HFF-Myc (cell line): ENCODE data around the gene SMCHD1.

ENCODE experiments used
- DNase-seq: peaks from one replicate; pipeline ENCODE4 v3.0.0-alpha.2; 2011; ENCODE audit warnings: low read depth; ENCODE audit errors: extremely low read depth
- H3K4me3 ChIP-seq: replicated peaks from 2 replicates; pipeline ENCODE4 v1.5.1; 2011; ENCODE audit warnings: low read depth, mild to moderate bottlenecking, control low read depth, low read length
- TF ChIP-seq, protein P1 (sequence below): IDR thresholded peaks from 2 replicates; pipeline ENCODE4 v1.5.1; 2012; ENCODE audit warnings: mild to moderate bottlenecking, low read depth, low read length, control low read depth; ENCODE audit errors: missing control alignments

The SMCHD1 gene

DNA sequence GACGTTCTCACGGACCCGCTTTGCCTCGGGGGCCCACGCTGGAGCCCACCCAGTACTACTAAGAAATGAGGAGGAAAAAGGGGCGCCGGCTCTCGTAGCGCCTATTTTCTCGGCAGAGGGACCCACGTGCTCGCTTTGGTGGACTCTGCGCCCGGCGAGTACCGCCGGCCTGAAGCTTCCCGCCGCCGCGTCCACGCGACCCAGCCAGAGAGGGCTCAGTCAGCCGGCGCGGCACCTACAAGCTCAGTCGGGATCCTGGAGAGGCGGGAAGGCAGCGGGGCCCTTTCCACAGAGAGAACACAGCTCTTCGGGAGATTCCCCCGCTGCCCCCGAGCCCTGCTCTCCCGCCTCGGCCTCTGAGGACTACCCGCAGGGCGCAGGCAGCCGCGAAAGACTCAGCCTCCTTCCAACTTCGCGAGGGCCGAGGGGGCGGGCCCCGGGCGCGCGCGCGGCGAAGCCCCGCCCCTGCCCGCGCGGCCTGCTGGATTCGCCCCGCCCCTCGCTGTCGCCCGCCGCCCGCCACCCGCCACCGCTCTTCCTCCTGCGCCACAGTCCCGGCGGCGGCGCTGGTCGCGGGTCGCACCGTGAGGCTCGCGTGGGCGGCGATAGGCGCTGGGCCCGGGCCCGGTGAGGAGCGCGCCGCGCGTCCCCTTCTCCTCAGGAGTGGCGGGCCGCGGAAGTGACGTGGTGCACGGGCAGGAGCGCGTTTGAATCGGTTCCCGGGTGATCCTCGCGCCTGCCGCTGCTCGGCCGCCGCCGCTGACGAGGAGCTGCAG is at the start of gene SMCHD1:
SMCHD1 (plus strand) TSS at position 549 of the 776 bp plus-strand sequence. CDS start 350 bp downstream, outside the sequence.
- no peak for DNase-seq
- TF ChIP-seq, protein P1, sequence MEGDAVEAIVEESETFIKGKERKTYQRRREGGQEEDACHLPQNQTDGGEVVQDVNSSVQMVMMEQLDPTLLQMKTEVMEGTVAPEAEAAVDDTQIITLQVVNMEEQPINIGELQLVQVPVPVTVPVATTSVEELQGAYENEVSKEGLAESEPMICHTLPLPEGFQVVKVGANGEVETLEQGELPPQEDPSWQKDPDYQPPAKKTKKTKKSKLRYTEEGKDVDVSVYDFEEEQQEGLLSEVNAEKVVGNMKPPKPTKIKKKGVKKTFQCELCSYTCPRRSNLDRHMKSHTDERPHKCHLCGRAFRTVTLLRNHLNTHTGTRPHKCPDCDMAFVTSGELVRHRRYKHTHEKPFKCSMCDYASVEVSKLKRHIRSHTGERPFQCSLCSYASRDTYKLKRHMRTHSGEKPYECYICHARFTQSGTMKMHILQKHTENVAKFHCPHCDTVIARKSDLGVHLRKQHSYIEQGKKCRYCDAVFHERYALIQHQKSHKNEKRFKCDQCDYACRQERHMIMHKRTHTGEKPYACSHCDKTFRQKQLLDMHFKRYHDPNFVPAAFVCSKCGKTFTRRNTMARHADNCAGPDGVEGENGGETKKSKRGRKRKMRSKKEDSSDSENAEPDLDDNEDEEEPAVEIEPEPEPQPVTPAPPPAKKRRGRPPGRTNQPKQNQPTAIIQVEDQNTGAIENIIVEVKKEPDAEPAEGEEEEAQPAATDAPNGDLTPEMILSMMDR, result no peak

DNA sequence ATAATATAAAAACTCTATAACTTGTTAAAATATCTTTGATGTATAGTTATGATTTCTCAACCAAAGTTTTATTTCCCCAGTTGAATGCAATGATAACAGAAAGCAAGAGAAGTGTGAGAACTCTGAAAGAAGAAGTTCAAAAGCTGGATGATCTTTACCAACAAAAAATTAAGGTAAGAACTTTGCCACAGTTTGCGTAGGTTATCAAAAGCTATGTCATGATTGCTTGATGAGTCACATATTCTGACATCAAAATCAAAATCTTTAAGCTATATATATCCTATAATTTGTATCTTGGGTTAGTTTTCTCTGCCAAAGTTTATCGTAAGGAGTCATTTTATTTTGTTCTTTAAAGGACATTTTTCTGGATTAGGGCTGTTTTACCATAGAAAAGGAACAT is 49.2 kb upstream of the SMCHD1 start:
- TF ChIP-seq, protein P1, result no peak
- DNase-seq, result no peak
- H3K4me3 ChIP-seq, result no peak overlapping the region

More for the DNA sequence above, at the start of gene SMCHD1:
- peak within 1 kb of the TSS; percentile 96 for H3K4me3 ChIP-seq

DNA sequence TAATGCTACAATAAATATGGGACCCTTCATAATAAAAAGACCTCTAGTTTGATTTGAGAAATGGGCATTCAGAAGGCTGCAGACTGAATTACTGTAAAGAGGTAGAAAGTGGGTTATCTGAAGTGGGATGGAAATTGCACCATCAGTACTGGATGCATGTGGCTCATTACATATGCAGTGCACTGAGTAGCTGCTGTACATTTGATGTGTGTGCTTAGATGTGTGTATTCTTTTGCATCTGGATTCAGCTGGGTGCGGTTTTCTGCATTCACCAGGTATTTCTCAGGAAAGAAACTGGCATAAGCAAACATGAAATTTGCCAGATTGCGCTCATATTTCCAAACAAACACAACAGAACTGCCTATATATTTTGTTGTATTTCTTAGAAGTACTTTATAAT is 45.9 kb upstream of the SMCHD1 start:
- no peak overlapping the region for H3K4me3 ChIP-seq
- TF ChIP-seq, protein P1, result no peak
- DNase-seq, result no peak

DNA sequence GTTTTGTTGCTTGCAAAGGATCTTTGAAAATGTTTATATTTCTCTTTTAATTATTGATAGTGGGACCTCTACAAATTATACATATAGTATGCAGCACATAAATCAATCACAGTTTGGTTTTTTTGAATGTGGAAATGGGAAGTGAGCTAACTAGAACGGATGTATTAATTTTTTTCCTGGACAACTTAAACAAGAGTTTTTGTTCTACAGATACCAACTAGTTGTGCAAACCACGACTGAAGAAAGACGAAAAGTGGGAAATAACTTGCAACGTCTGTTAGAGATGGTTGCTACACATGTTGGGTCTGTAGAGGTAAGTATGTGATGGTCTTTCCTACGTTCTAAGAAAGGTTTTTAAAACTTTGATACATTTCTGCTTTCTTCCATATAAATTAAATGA is 45.0 kb upstream of the SMCHD1 start:
- no peak for DNase-seq
- no peak overlapping the region for H3K4me3 ChIP-seq
- TF ChIP-seq, protein P1, result no peak

DNA sequence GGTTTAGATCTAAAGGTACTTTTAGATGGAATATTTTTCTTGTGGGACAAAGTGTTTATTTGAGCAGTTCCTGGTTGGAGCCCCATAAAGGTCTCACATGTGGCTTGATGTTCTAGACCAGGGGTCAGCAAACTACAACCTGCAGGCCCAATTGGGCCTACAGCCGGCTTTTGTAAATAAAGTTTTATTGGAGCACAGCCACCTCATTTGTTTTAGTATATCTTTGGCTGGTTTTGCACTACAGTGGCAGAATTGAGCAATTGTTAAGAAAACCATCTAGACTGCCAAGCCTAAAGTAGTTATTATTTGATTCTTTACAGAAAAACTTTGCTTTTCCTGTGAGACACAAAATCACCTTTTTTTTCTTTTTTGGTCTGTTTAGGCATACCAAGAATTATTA is 42.5 kb upstream of the SMCHD1 start:
- TF ChIP-seq, protein P1, result no peak
- no peak overlapping the region for H3K4me3 ChIP-seq
- DNase-seq, result no peak

DNA sequence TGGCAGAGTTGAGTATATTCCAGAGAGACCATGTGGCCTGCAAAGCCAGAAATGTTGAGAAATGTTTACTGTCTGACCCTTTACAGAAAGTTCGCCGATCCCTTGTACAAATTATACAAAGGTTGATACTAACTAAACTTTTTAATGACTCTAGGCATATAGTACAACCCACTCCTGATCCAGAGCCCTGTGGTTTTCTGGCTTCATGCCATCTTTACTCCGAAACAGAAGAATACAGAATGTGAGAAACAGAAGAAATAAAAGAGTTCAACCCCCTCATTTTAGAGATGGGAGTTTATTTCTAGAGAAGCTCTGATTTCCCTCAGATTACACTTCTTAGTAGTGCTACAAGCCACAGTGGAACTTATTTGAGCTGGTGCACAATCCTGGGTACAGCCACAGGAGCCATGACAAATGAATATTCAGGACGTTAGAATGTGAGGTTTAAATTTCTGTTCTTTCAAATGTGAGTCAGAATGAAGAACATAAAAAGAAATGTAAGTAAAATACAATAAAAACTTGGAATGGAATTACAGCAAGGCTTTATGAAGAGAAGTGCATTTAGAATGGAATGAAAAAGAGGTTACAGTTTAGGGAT is 38.0 kb upstream of the SMCHD1 start:
- no peak for DNase-seq
- TF ChIP-seq, protein P1, result no peak
- no peak overlapping the region for H3K4me3 ChIP-seq
